HCT116 (cell line): ENCODE results near the gene AGRP. TPM values are rescaled to one million over a fixed set of nuclear protein-coding genes. Genes with fewer than 3 reads are reported as not detected.

ENCODE experiments used
- ATAC-seq: fragments of 200-7000 bp; cut with Tn5 transposase; 2 replicates; pipeline ENCODE4 v1.9.1; 2020; ENCODE audit warnings: mild to moderate bottlenecking, moderate library complexity
- Bru-seq: library from RNA; stranded (reverse); fragments of 400-500 nt; gene quantifications from one replicate; lab custom pipeline; 2021; lab: Mats Ljungman, UMichigan
- BruChase-seq, 2 experiments: library from RNA; stranded (reverse); fragments of 400-500 nt; gene quantifications; one replicate each; lab custom pipeline; 2021; lab: Mats Ljungman, UMichigan
- BruUV-seq: library from RNA; stranded (reverse); fragments of 400-500 nt; replicated peaks from 2 replicates; lab custom pipeline; 2021; lab: Mats Ljungman, UMichigan
- CTCF ChIA-PET: fragments of 300-600 bp; sonication (Branson Sonifier 250); formaldehyde crosslinking; loops from one replicate; lab custom pipeline; 2021; ENCODE audit warnings: antibody characterized with exemption; lab: Charles Lee
- POLR2A ChIA-PET: fragments of 300-600, 350-600 bp; sonication (Branson Sonifier 250); formaldehyde crosslinking; loops from one replicate; lab custom pipeline; 2021; ENCODE audit warnings: antibody characterized with exemption; lab: Charles Lee
- RAD21 ChIA-PET, 2 experiments: fragments of 300-600 bp; sonication (Branson Sonifier 250); formaldehyde crosslinking; loops; one replicate each; lab custom pipeline; 2023; ENCODE audit warnings: low total read pairs in 2 of 2; ENCODE audit not compliant: uncharacterized antibody in 2 of 2, unreplicated experiment in 2 of 2, low non-redundant PET in 1 of 2; lab: Charles Lee
- DNase-seq: peaks from one replicate; pipeline ENCODE4 v3.0.0-alpha.2; 2010; ENCODE audit warnings: low read depth, low spot score
- H2AFZ ChIP-seq: fragments of 200-600 bp; shearing (Covaris generic), sonication (generic); 2 replicates; pipeline ENCODE4 v1.6.1; 2017; ENCODE audit warnings: low read depth, mixed run types, mixed read lengths, antibody characterized with exemption, low read length; ENCODE audit not compliant: poor library complexity, severe bottlenecking
- H3K27ac ChIP-seq: 2 replicates; pipeline ENCODE4 v1.5.1; 2012; ENCODE audit warnings: low read depth, low read length
- H3K27me3 ChIP-seq: fragments of 200-600 bp; sonication (generic); 2 replicates; pipeline ENCODE4 v1.6.1; 2016; ENCODE audit warnings: mixed run types, low read length, mixed read lengths; ENCODE audit not compliant: insufficient read depth
- H3K36me3 ChIP-seq, 2 experiments: fragments of 200-500 bp in 1 of 2; fragments of 200-600 bp in 1 of 2; sonication (Bioruptor generic) in 1 of 2; sonication (generic) in 1 of 2; 2 replicates each; pipeline versions ENCODE4 v1.5.1 to v1.6.1; 2014 to 2016; ENCODE audit warnings: low read length in 2 of 2, inconsistent platforms in 1 of 2, mixed read lengths in 1 of 2, mixed run types in 1 of 2; ENCODE audit not compliant: insufficient read depth in 2 of 2, control insufficient read depth in 1 of 2
- H3K4me1 ChIP-seq, 2 experiments: fragments of 200-600 bp in 1 of 2; sonication (generic) in 1 of 2; 2 replicates each; pipeline versions ENCODE4 v1.5.1 to v1.6.1; 2012 to 2017; ENCODE audit warnings: low read length in 2 of 2, inconsistent platforms in 1 of 2, mild to moderate bottlenecking in 1 of 2, mixed read lengths in 1 of 2, mixed run types in 1 of 2, moderate library complexity in 1 of 2; ENCODE audit not compliant: insufficient read depth in 2 of 2, control insufficient read depth in 1 of 2
- H3K4me2 ChIP-seq: fragments of 200-600 bp; sonication (generic); 2 replicates; pipeline ENCODE4 v1.6.1; 2017; ENCODE audit warnings: mixed run types, low read length, mixed read lengths
- H3K4me3 ChIP-seq, 2 experiments: fragments of 200-600 bp in 1 of 2; sonication (generic) in 1 of 2; replicated peaks in 1 of 2; 2 replicates each; pipeline ENCODE4 v1.5.1; 2011 to 2016; ENCODE audit warnings: low read length in 2 of 2, control low read depth in 1 of 2, low read depth in 1 of 2, mild to moderate bottlenecking in 1 of 2, mixed read lengths in 1 of 2, mixed run types in 1 of 2
- H3K79me2 ChIP-seq: fragments of 200-600 bp; sonication (generic); 2 replicates; pipeline ENCODE4 v1.6.1; 2017; ENCODE audit warnings: mild to moderate bottlenecking, mixed run types, low read length, moderate library complexity, mixed read lengths; ENCODE audit not compliant: insufficient read depth
- H3K9ac ChIP-seq: fragments of 200-600 bp; sonication (generic); 2 replicates; pipeline ENCODE4 v1.6.1; 2016; ENCODE audit warnings: low read length, mixed read lengths
- H3K9me2 ChIP-seq: fragments of 200-600 bp; sonication (generic), shearing (Covaris generic); 2 replicates; pipeline ENCODE4 v1.6.1; 2017; ENCODE audit warnings: mixed run types, mild to moderate bottlenecking, moderate library complexity; ENCODE audit not compliant: insufficient read depth
- H3K9me3 ChIP-seq, 2 experiments: fragments of 200-500 bp in 1 of 2; fragments of 200-600 bp in 1 of 2; sonication (Bioruptor generic) in 1 of 2; sonication (generic) in 1 of 2; 2 replicates each; pipeline ENCODE4 v1.6.1; 2014 to 2017; ENCODE audit warnings: low read length in 2 of 2, mixed read lengths in 2 of 2, inconsistent platforms in 1 of 2, low read depth in 1 of 2, mild to moderate bottlenecking in 1 of 2, mixed run types in 1 of 2, moderate library complexity in 1 of 2; ENCODE audit not compliant: control insufficient read depth in 1 of 2, insufficient read depth in 1 of 2
- H4K20me1 ChIP-seq: fragments of 200-600 bp; sonication (generic), shearing (Covaris generic); 2 replicates; pipeline ENCODE4 v1.6.1; 2017; ENCODE audit warnings: mixed run types, mild to moderate bottlenecking, moderate library complexity; ENCODE audit not compliant: insufficient read depth
- EZH2 ChIP-seq: fragments of 200-600 bp; sonication (generic); IDR thresholded peaks from 2 replicates; pipeline ENCODE4 v1.6.1; 2017; ENCODE audit warnings: antibody characterized with exemption, mixed run types
- POLR2A ChIP-seq: IDR thresholded peaks from 2 replicates; pipeline ENCODE4 v1.7.0; 2011; ENCODE audit warnings: borderline replicate concordance; ENCODE audit not compliant: insufficient read depth, insufficient read length; ENCODE audit errors: extremely low read depth
- SP1 ChIP-seq: IDR thresholded peaks from 2 replicates; pipeline ENCODE4 v1.6.1; 2012; ENCODE audit warnings: low read depth
- intact Hi-C: fragments of 100-400 bp; cut with micrococcal nuclease; formaldehyde crosslinking; loops from 2 replicates; pipeline ENCODE4 v1.10.0; 2022
- long read RNA-seq: library from polyadenylated mRNA; unstranded; transcript quantifications from one replicate; pipeline ENCODE4 v2.0.0, GENCODE V29; 2021; ENCODE audit not compliant: unreplicated experiment
- polyA plus RNA-seq: library from polyadenylated mRNA; unstranded; fragments of >200 nt; gene quantifications from 2 replicates; pipeline ENCODE4 v1.2.1, GENCODE V29; 2012; ENCODE audit warnings: missing spikeins
- total RNA-seq: library from RNA; stranded (reverse); gene quantifications from one replicate; pipeline ENCODE4 v1.2.1, GENCODE V29; 2021; ENCODE audit not compliant: unreplicated experiment
- TF ChIP-seq, protein P1 (sequence below): IDR thresholded peaks from 2 replicates; pipeline ENCODE4 v1.6.1; 2011; ENCODE audit warnings: mild to moderate bottlenecking, low read length, moderate library complexity; ENCODE audit not compliant: insufficient replicate concordance; ENCODE audit errors: extremely low read depth
- TF ChIP-seq, protein P2 (sequence below): IDR thresholded peaks from 2 replicates; pipeline ENCODE4 v1.6.1; 2012

AGRP gene, protein sequence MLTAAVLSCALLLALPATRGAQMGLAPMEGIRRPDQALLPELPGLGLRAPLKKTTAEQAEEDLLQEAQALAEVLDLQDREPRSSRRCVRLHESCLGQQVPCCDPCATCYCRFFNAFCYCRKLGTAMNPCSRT
- not detected for total RNA-seq
- polyA plus RNA-seq, result not detected in 2 replicates
- not detected for Bru-seq, nascent RNA
- BruChase-seq, experiment 1, labeled RNA remaining after a 6-hour chase, result not detected
- not detected for BruChase-seq, experiment 2, labeled RNA remaining after a 2-hour chase
- long read RNA-seq, result 0 reads

DNA sequence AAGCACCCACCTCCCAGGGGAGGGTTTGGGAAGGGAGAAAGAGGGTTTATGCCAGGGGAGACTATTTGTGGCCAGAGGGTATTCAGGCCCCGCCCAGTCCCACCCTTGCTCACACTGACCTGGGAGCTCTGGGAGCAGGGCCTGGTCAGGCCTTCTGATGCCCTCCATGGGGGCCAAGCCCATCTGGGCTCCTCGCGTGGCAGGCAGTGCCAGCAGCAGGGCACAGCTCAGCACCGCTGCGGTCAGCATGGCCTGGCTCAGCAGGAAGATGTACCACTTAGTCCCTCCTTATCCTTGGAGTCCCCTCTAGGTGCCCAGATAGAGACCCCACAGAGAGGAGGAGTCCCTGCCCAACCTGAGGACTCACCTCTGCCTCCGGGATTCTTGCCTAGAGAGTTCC is at the start of gene AGRP:
AGRP (minus strand) TSS at position 398 of the 400 bp plus-strand sequence; CDS start at position 249, 149 bp downstream.
- H3K36me3 ChIP-seq, result no peaks in the 10 kb centered on the region
- H3K9ac ChIP-seq, result no peak within 1 kb of the TSS
- no peak within 1 kb of the TSS for H3K4me3 ChIP-seq
- no peaks in the 10 kb centered on the region for H3K9me3 ChIP-seq
- ChIA-PET POLR2A (no interaction called here), CTCF (no interaction called here), RAD21 (no interaction called here)
- no TSS peak for BruUV-seq
- no peaks in the 10 kb centered on the region for H4K20me1 ChIP-seq
- peaks cover 12 to 20% of the 10 kb centered on the region in 2 experiments for H3K4me1 ChIP-seq
- no peaks in the 10 kb centered on the region for H3K9me2 ChIP-seq
- H3K27ac ChIP-seq, result no peak within 1 kb of the TSS
- DNase-seq (no peak), ATAC-seq (no peak)
- H3K27me3 ChIP-seq, result no peaks in the 10 kb centered on the region
- no peak within 1 kb of the TSS for H3K4me2 ChIP-seq
- intact Hi-C loops, result no loop called here
- peaks cover 20% of the 10 kb centered on the region for H3K79me2 ChIP-seq
- TF ChIP-seq, protein P1, sequence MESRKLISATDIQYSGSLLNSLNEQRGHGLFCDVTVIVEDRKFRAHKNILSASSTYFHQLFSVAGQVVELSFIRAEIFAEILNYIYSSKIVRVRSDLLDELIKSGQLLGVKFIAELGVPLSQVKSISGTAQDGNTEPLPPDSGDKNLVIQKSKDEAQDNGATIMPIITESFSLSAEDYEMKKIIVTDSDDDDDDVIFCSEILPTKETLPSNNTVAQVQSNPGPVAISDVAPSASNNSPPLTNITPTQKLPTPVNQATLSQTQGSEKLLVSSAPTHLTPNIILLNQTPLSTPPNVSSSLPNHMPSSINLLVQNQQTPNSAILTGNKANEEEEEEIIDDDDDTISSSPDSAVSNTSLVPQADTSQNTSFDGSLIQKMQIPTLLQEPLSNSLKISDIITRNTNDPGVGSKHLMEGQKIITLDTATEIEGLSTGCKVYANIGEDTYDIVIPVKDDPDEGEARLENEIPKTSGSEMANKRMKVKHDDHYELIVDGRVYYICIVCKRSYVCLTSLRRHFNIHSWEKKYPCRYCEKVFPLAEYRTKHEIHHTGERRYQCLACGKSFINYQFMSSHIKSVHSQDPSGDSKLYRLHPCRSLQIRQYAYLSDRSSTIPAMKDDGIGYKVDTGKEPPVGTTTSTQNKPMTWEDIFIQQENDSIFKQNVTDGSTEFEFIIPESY, result no peak
- TF ChIP-seq, protein P2, sequence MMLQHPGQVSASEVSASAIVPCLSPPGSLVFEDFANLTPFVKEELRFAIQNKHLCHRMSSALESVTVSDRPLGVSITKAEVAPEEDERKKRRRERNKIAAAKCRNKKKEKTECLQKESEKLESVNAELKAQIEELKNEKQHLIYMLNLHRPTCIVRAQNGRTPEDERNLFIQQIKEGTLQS, result no peak
- no peak within 1 kb of the TSS for H2AFZ ChIP-seq

DNA sequence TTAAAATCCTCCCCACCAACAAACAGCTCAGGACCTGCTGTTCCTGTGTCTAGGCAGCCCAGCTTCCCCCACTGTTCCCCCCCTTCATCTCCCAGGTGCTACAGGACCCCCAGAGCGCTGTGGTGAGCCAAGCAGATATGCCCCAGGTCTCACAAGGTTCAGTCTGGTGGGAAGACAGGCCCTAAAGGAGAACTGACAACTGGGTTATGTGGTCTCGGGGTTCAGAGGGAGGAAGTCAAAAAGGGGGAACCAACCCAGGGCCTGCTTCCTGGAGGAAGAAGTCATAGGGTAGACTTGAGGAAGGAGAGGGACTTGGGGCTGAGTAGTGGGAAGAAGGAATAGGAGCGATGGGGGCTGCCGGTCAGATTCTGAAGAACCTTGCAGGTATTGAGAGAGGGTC is 47.9 kb upstream of the AGRP start:
- CTCF ChIA-PET, result interaction anchor here (5.4 kb wide), 1 partner anchor 10 kb away, joined by 37 read pairs; no protein-coding TSS in a partner anchor
- DNase-seq, result no peak
- TF ChIP-seq EZH2, result no peak
- TF ChIP-seq POLR2A, result no peak
- no peak for TF ChIP-seq SP1
- TF ChIP-seq, protein P2, result no peak
- TF ChIP-seq, all 23 proteins: peak for 0
- RAD21 ChIA-PET, result no interaction called here
- no peak overlapping the region for H3K27ac ChIP-seq
- H3K9me3 ChIP-seq, result no peaks in the 10 kb centered on the region
- intact Hi-C loops, result no loop called here
- H3K4me2 ChIP-seq, result no peak overlapping the region
- no peaks in the 10 kb centered on the region for H3K36me3 ChIP-seq
- H4K20me1 ChIP-seq, result no peaks in the 10 kb centered on the region
- H3K9ac ChIP-seq, result no peak overlapping the region; the same call in 1 of the 2 replicates
- peaks cover 41% of the 10 kb centered on the region for H3K79me2 ChIP-seq
- POLR2A ChIA-PET, result no interaction called here
- no TSS peak for BruUV-seq
- no peak overlapping the region for H2AFZ ChIP-seq
- no peaks in the 10 kb centered on the region for H3K27me3 ChIP-seq
- no peak overlapping the region for H3K4me3 ChIP-seq
- no peak for ATAC-seq
- H3K9me2 ChIP-seq, result no peaks in the 10 kb centered on the region
- peaks cover 17 to 46% of the 10 kb centered on the region in 2 experiments for H3K4me1 ChIP-seq
